GM23248 (cell line): Measurements from ENCODE around the gene C10orf90.

Source experiments
- EZH2 ChIP-seq: fragments of 200-600 bp; sonication (generic); IDR thresholded peaks from 2 replicates; pipeline ENCODE4 v1.6.1; 2018; ENCODE audit warnings: antibody characterized with exemption, mild to moderate bottlenecking; ENCODE audit not compliant: insufficient read depth, poor library complexity, severe bottlenecking
- EZH2phosphoT487 ChIP-seq: fragments of 200-600 bp; sonication (generic); IDR thresholded peaks from 2 replicates; pipeline ENCODE4 v1.6.1; 2018; ENCODE audit warnings: antibody characterized with exemption, moderate library complexity, mild to moderate bottlenecking, low read depth; ENCODE audit not compliant: insufficient read depth

DNA sequence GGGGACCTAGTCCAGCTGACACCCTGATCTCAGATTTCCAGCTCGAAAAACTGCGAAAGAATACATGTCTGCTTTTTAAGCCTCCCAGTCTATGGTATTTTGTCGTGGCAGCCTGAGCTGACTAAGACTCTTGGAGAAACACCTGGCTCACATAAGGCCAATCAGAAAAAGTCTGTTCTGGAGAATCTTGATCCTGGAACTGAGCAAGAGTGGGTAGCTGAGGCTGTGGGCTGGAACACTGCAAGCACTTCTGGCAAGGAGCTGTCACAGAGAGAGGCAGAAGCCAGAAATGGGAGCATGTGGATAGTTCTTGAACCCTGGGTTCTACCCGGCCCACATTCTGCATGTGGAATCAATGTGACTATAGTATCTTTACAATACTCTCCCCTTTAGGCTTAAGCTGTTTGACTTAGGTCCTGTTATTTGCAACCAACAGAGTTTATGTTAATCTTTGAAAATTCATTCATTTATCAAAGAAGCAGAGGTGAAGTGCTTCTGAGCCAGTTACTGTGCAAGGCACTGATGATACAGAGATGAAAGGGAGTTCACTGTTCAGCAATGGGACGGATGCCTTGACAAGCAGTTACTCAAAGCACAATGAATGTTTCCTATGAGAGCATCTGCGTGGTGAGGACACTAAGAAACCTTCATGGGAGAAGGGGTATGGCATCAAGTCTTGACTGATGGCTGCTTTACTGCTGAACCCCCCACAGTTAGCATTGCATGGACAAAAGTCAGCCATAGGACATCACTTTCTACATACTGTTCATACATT lies 4.4 kb upstream of the C10orf90 start:
- TF ChIP-seq EZH2 (no peak), EZH2phosphoT487 (no peak)
